ENCODE data around the gene NUBP1. TPM values are rescaled to one million over a fixed set of nuclear protein-coding genes. Genes with fewer than 3 reads are reported as not detected.
"Not testable (repeated sequence)": the region's sequence is repeated elsewhere in the genome, so short reads cannot be mapped to it uniquely, and the experiment has no call there.

NUBP1 gene
- polyA plus RNA-seq, 1 donor (not counting 4 experiments of a cell fraction or from before 2014, with no cell fraction given), result 22.2 TPM

- FAIRE-seq (no peak), DNase-seq (ENCODE audit: low read depth, low spot score) (no peak)
- no peaks in the 10 kb centered on the region for H3K9me3 ChIP-seq (ENCODE audit: control insufficient read depth, low read depth, low read length)
- H3K4me2 ChIP-seq (ENCODE audit: control insufficient read depth, extremely low read depth, insufficient read depth, low read depth, low read length), result no peak overlapping the region
- no peak overlapping the region for H3K4me3 ChIP-seq (ENCODE audit: control insufficient read depth in 2 of 3, extremely low read depth in 1 of 3, insufficient read depth in 2 of 3, low read depth in 1 of 3, low read length in 3 of 3)
- no peaks in the 10 kb centered on the region for H3K27me3 ChIP-seq (ENCODE audit: control insufficient read depth, extremely low read depth, insufficient read depth, low read length)
- no peaks in the 10 kb centered on the region for H3K36me3 ChIP-seq (ENCODE audit: control insufficient read depth in 2 of 2, extremely low read depth in 1 of 2, insufficient read depth in 2 of 2, low read length in 2 of 2)
- H3K4me1 ChIP-seq (ENCODE audit: control insufficient read depth, extremely low read depth, insufficient read depth, low read length), result peaks cover 14% of the 10 kb centered on the region
- no peaks in the 10 kb centered on the region for H4K20me1 ChIP-seq (ENCODE audit: control insufficient read depth, extremely low read depth, insufficient read depth, low read length)
- H3K9me1 ChIP-seq (ENCODE audit: control insufficient read depth, extremely low read depth, insufficient read depth, low read length), result no peaks in the 10 kb centered on the region
- H3K9ac ChIP-seq (ENCODE audit: control insufficient read depth, extremely low read depth, insufficient read depth, low read length), result no peak overlapping the region
- no peak overlapping the region for H3K27ac ChIP-seq (ENCODE audit: control insufficient read depth, insufficient read depth, low read length)
- H3K79me2 ChIP-seq (ENCODE audit: control insufficient read depth, insufficient read depth, low read length), result no peaks in the 10 kb centered on the region
- no peak for TF ChIP-seq EZH2 (IDR thresholded peaks at IDR 0.05; ENCODE audit: low read length)
- TF ChIP-seq, protein P1, sequence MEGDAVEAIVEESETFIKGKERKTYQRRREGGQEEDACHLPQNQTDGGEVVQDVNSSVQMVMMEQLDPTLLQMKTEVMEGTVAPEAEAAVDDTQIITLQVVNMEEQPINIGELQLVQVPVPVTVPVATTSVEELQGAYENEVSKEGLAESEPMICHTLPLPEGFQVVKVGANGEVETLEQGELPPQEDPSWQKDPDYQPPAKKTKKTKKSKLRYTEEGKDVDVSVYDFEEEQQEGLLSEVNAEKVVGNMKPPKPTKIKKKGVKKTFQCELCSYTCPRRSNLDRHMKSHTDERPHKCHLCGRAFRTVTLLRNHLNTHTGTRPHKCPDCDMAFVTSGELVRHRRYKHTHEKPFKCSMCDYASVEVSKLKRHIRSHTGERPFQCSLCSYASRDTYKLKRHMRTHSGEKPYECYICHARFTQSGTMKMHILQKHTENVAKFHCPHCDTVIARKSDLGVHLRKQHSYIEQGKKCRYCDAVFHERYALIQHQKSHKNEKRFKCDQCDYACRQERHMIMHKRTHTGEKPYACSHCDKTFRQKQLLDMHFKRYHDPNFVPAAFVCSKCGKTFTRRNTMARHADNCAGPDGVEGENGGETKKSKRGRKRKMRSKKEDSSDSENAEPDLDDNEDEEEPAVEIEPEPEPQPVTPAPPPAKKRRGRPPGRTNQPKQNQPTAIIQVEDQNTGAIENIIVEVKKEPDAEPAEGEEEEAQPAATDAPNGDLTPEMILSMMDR (optimal IDR thresholded peaks at IDR 0.05 in 1 of 3, IDR thresholded peaks at IDR 0.05 in 1 of 3, conservative IDR thresholded peaks at IDR 0.05 in 1 of 3; ENCODE audit: extremely low read depth in 1 of 3, insufficient read depth in 2 of 3, low read length in 3 of 3), result no peak
- dilution Hi-C loops (cut with MboI; ENCODE audit: extremely low pct_ligation_motif_present, low sequenced_read_pairs), result loop anchor here (25.0 kb wide), 1 partner anchor 171 kb away; no protein-coding TSS in a partner anchor
- no peak overlapping the region for H2AFZ ChIP-seq (ENCODE audit: control insufficient read depth, low read length)
Observed at GRCh38 chr16:10740845-10741208, 2.8 kb upstream of the NUBP1 start.

DNA sequence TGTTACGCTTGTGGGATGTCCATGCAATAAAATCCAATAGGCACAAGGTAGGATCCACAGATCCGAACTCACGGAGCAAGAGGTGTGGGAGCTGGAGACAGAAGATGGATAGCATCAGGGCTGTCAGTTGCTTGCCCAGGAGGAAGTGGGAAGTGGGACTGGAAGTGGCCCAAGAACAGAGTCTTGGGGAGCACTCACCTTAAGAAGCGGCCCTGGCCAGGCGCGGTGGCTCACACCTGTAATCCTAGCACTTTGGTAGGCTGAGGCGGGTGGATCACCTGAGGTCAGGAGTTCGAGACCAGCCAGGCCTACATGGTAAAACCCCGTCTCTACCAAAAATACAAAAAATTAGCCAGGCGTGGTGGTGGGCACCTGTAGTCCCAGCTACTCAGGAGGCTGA lies 2.4 kb upstream of the NUBP1 start:
- not testable (repeated sequence) for H3K9me3 ChIP-seq (ENCODE audit: control insufficient read depth, low read depth, low read length); H4K20me1 ChIP-seq (ENCODE audit: control insufficient read depth, extremely low read depth, insufficient read depth, low read length); H3K27me3 ChIP-seq (ENCODE audit: control insufficient read depth, extremely low read depth, insufficient read depth, low read length); H3K27ac ChIP-seq (ENCODE audit: control insufficient read depth, insufficient read depth, low read length); H2AFZ ChIP-seq (ENCODE audit: control insufficient read depth, low read length); FAIRE-seq; H3K79me2 ChIP-seq (ENCODE audit: control insufficient read depth, insufficient read depth, low read length); H3K4me2 ChIP-seq (ENCODE audit: control insufficient read depth, extremely low read depth, insufficient read depth, low read depth, low read length); H3K36me3 ChIP-seq (ENCODE audit: control insufficient read depth in 2 of 2, extremely low read depth in 1 of 2, insufficient read depth in 2 of 2, low read length in 2 of 2); H3K9me1 ChIP-seq (ENCODE audit: control insufficient read depth, extremely low read depth, insufficient read depth, low read length); H3K9ac ChIP-seq (ENCODE audit: control insufficient read depth, extremely low read depth, insufficient read depth, low read length); H3K4me3 ChIP-seq (ENCODE audit: control insufficient read depth in 2 of 3, extremely low read depth in 1 of 3, insufficient read depth in 2 of 3, low read depth in 1 of 3, low read length in 3 of 3); DNase-seq (ENCODE audit: low read depth, low spot score)
- peaks cover 14% of the 10 kb centered on the region for H3K4me1 ChIP-seq (ENCODE audit: control insufficient read depth, extremely low read depth, insufficient read depth, low read length)
- dilution Hi-C loops (cut with MboI; ENCODE audit: extremely low pct_ligation_motif_present, low sequenced_read_pairs), result loop anchor here (25.0 kb wide), 1 partner anchor 171 kb away; no protein-coding TSS in a partner anchor

DNA sequence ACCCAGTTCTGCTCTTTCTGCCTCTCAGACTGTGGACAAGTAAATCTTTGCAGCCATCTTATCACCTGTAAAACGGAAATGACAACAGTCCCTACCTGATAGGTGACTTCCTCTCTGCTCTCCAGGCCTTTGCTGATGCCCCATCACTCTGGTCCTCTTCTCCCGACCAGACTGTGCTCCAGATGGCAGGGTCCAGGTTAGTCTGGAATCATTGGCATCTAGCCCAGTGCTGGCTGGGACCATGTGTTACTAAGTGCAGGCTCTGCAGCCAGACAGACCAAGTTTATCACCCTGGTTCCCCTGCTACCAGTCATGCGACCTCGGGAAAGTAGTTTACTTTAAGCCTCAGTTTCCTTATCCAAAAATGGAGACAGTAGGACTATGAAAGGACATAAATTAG lies 1.8 kb upstream of the NUBP1 start:
- Histone ChIP-seq H3K4me3 (ENCODE audit: control insufficient read depth in 2 of 3, extremely low read depth in 1 of 3, insufficient read depth in 2 of 3, low read depth in 1 of 3, low read length in 3 of 3) (no peak overlapping the region), H4K20me1 (ENCODE audit: control insufficient read depth, extremely low read depth, insufficient read depth, low read length) (no peaks in the 10 kb centered on the region), H3K9me3 (ENCODE audit: control insufficient read depth, low read depth, low read length) (no peaks in the 10 kb centered on the region), H3K27me3 (ENCODE audit: control insufficient read depth, extremely low read depth, insufficient read depth, low read length) (no peaks in the 10 kb centered on the region), H3K27ac (ENCODE audit: control insufficient read depth, insufficient read depth, low read length) (no peak overlapping the region), H3K36me3 (ENCODE audit: control insufficient read depth in 2 of 2, extremely low read depth in 1 of 2, insufficient read depth in 2 of 2, low read length in 2 of 2) (no peaks in the 10 kb centered on the region), H3K9me1 (ENCODE audit: control insufficient read depth, extremely low read depth, insufficient read depth, low read length) (no peaks in the 10 kb centered on the region), H3K79me2 (ENCODE audit: control insufficient read depth, insufficient read depth, low read length) (no peaks in the 10 kb centered on the region), H3K4me1 (ENCODE audit: control insufficient read depth, extremely low read depth, insufficient read depth, low read length) (peaks cover 14% of the 10 kb centered on the region), H3K4me2 (ENCODE audit: control insufficient read depth, extremely low read depth, insufficient read depth, low read depth, low read length) (no peak overlapping the region), H2AFZ (ENCODE audit: control insufficient read depth, low read length) (no peak overlapping the region), H3K9ac (ENCODE audit: control insufficient read depth, extremely low read depth, insufficient read depth, low read length) (no peak overlapping the region)
- DNase-seq (ENCODE audit: low read depth, low spot score) (no peak), FAIRE-seq (no peak)
- dilution Hi-C loops (cut with MboI; ENCODE audit: extremely low pct_ligation_motif_present, low sequenced_read_pairs), result loop anchor here (25.0 kb wide), 1 partner anchor 170 kb away; no protein-coding TSS in a partner anchor
- TF ChIP-seq EZH2 (IDR thresholded peaks at IDR 0.05; ENCODE audit: low read length), result no peak
- TF ChIP-seq, protein P1 (optimal IDR thresholded peaks at IDR 0.05 in 1 of 3, IDR thresholded peaks at IDR 0.05 in 1 of 3, conservative IDR thresholded peaks at IDR 0.05 in 1 of 3; ENCODE audit: extremely low read depth in 1 of 3, insufficient read depth in 2 of 3, low read length in 3 of 3), result no peak
